Sciatic nerve (tissue), 2 donors: ENCODE data around the gene KCTD15. TPM values are rescaled to one million over a fixed set of nuclear protein-coding genes. Genes with fewer than 3 reads are reported as not detected.

Experiments
- ATAC-seq: fragments of 200-7000 bp; cut with Tn5 transposase; one replicate; pipeline ENCODE4 v1.9.1; 2020; ENCODE audit warnings: mild to moderate bottlenecking, moderate library complexity
- DNase-seq: peaks from one replicate; pipeline ENCODE4 v3.0.0-alpha.2; 2020; ENCODE audit warnings: low spot score
- intact Hi-C: fragments of 100-400 bp; cut with DNase I; formaldehyde crosslinking; loops from one replicate; pipeline ENCODE4 v1.14.2; 2022
- total RNA-seq: library from RNA; stranded (reverse); fragmentation: NEBNext Ultra II Directional; extraction: Animal tissue kit (Norgen Biotek cat#: 25700); gene quantifications from one replicate; pipeline ENCODE4 v1.2.1, GENCODE V29; 2021
- donor health status: DM: no; HTN: no; CAD: no.
- donor health status: DM: no; HTN: no; CAD: no.

KCTD15 gene
- total RNA-seq, 1 donor from 2014 or later, result 20.4 TPM

- intact Hi-C loops, result no loop called here
- ATAC-seq (no peak), DNase-seq (no peak)
Measured at GRCh38 chr19:33769208-33769607, 27.5 kb upstream of the KCTD15 start.

GRCh38 chr19:33770107-33770506 lies 26.6 kb upstream of the KCTD15 start:
- ATAC-seq, result no peak
- intact Hi-C loops, result loop anchor here (10.0 kb wide), 1 partner anchor 335 kb away; no protein-coding TSS in a partner anchor
- DNase-seq, result no peak

- intact Hi-C loops, result loop anchor here (10.0 kb wide), 1 partner anchor 337 kb away; no protein-coding TSS in a partner anchor
- peak; percentile 85 for DNase-seq
- ATAC-seq, result peak; percentile 70
Measured at GRCh38 chr19:33771384-33772101, 25.1 kb upstream of the KCTD15 start.

GRCh38 chr19:33772102-33772857 lies 24.4 kb upstream of the KCTD15 start:
- intact Hi-C loops, result loop anchor here (10.0 kb wide), 1 partner anchor 337 kb away; no protein-coding TSS in a partner anchor
- no peak for ATAC-seq
- no peak for DNase-seq

GRCh38 chr19:33772858-33773180 lies 23.9 kb upstream of the KCTD15 start:
- DNase-seq (no peak), ATAC-seq (no peak)
- intact Hi-C loops, result loop anchor here (10.0 kb wide), 1 partner anchor 338 kb away; no protein-coding TSS in a partner anchor

GRCh38 chr19:33773704-33774624 lies 22.7 kb upstream of the KCTD15 start:
- intact Hi-C loops, result loop anchor here (10.0 kb wide), 1 partner anchor 339 kb away; no protein-coding TSS in a partner anchor
- DNase-seq (no peak), ATAC-seq (no peak)

- no peak for DNase-seq
- intact Hi-C loops, result loop anchor here (10.0 kb wide), 1 partner anchor 340 kb away; no protein-coding TSS in a partner anchor
- ATAC-seq, result no peak
Measured at GRCh38 chr19:33774751-33775150, 21.9 kb upstream of the KCTD15 start.

- ATAC-seq, result no peak
- intact Hi-C loops, result loop anchor here (10.0 kb wide), 1 partner anchor 341 kb away; no protein-coding TSS in a partner anchor
- no peak for DNase-seq
Measured at GRCh38 chr19:33775731-33776487, 20.8 kb upstream of the KCTD15 start.

- intact Hi-C loops, result loop anchor here (10.0 kb wide), 1 partner anchor 343 kb away; no protein-coding TSS in a partner anchor
- DNase-seq (no peak), ATAC-seq (no peak)
Measured at GRCh38 chr19:33777351-33777750, 19.3 kb upstream of the KCTD15 start.

GRCh38 chr19:33777753-33778088 lies 18.9 kb upstream of the KCTD15 start:
- DNase-seq (no peak), ATAC-seq (no peak)
- intact Hi-C loops, result loop anchor here (2.0 to 10.0 kb wide), 2 partner anchors 217 to 343 kb away; no protein-coding TSS in a partner anchor

- intact Hi-C loops, result loop anchor here (2.0 to 10.0 kb wide), 2 partner anchors 217 to 343 kb away; no protein-coding TSS in a partner anchor
Measured at GRCh38 chr19:33778089-33778791, 18.4 kb upstream of the KCTD15 start.

GRCh38 chr19:33779849-33780248 lies 16.8 kb upstream of the KCTD15 start:
- intact Hi-C loops, result loop anchor here (2.0 to 10.0 kb wide), 2 partner anchors 215 to 345 kb away; no protein-coding TSS in a partner anchor
- ATAC-seq (no peak), DNase-seq (no peak)

More at GRCh38 chr19:33778089-33778791, 18.4 kb upstream of the KCTD15 start:
- ATAC-seq (peak; percentile 86), DNase-seq (peak; percentile 91)

- intact Hi-C loops, result no loop called here
- no peak for DNase-seq
- no peak for ATAC-seq
Measured at GRCh38 chr19:33780251-33780650, 16.4 kb upstream of the KCTD15 start.

GRCh38 chr19:33780746-33781145 lies 15.9 kb upstream of the KCTD15 start:
- intact Hi-C loops, result loop anchor here (1.0 kb wide), 1 partner anchor 22 kb away; no protein-coding TSS in a partner anchor
- DNase-seq (no peak), ATAC-seq (no peak)

- DNase-seq, result no peak
- no peak for ATAC-seq
- intact Hi-C loops, result loop anchor here (1.0 kb wide), 1 partner anchor 21 kb away; no protein-coding TSS in a partner anchor
Measured at GRCh38 chr19:33781415-33781935, 15.2 kb upstream of the KCTD15 start.

GRCh38 chr19:33781996-33782395 lies 14.7 kb upstream of the KCTD15 start:
- ATAC-seq, result no peak
- intact Hi-C loops, result loop anchor here (1.0 kb wide), 1 partner anchor 20 kb away; no protein-coding TSS in a partner anchor
- DNase-seq, result no peak

GRCh38 chr19:33784432-33784831 lies 12.2 kb upstream of the KCTD15 start:
- DNase-seq, result no peak
- intact Hi-C loops, result no loop called here
- no peak for ATAC-seq
